H54 (cell line): ENCODE data around the gene ACO1.
A peak's percentile ranks its signal among the peaks of the same experiment; 100 is the strongest.

Experiments used
- DNase-seq: peaks from one replicate; pipeline ENCODE4 v3.0.0; 2011; ENCODE audit warnings: low spot score, mixed read lengths; ENCODE audit not compliant: insufficient read length
- FAIRE-seq: peaks from 3 replicates; lab custom pipeline; 2011; peaks lifted over from hg19 to GRCh38; lab: Jason Lieb, UNC
- POLR2A ChIP-seq: IDR thresholded peaks from 2 replicates; pipeline ENCODE4 v1.6.1; 2011; ENCODE audit warnings: low read depth, mild to moderate bottlenecking, low read length

The ACO1 gene

DNA sequence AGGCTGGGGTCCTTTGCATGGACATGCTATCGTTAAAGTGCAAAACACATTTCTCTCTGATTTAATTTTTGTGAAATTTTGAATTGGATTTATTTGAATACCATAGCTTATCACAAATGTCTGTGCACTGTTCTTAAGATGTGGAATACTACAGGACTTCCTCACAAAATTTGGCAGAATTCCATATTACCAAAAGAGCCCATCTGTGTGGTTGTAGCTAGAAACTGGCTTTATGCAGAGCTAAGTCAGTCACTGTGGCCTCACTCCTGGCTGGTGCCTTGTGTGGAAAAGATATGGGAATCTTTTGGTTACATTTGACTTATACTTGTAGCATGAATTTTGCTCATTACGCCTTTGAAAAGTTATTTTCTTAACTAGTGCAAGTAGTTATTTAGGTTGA is 35.5 kb downstream of the ACO1 start:
- FAIRE-seq = no peak
- no peak for DNase-seq
- no peak for TF ChIP-seq POLR2A

DNA sequence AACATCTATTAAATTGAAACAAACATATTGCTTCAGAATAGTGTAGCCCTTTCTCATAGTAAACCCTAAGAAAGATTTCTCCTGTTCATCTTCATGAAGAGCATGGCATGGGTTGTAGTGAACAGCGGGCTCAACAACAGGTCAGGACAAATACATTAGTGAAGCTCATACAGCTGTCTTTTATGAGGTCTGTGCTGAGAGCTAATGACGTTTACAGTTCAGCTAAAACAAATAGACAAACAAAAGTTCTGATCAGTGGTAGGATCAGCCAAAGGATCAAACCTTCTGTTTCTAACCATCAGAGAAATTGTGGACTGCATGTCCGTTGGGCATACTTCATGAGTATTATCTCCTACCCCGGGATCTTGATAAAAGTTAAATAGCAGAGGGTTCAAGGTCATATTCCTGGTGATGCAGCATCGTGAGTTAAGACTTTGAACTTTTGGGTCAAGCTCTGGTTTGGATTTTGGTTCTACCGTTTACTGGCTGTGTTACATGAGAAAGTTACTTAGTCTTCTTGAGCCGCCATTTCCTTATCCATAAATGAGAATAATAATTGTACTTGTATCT is 37.9 kb downstream of the ACO1 start:
- FAIRE-seq (no peak), DNase-seq (no peak)
- no peak for TF ChIP-seq POLR2A

DNA sequence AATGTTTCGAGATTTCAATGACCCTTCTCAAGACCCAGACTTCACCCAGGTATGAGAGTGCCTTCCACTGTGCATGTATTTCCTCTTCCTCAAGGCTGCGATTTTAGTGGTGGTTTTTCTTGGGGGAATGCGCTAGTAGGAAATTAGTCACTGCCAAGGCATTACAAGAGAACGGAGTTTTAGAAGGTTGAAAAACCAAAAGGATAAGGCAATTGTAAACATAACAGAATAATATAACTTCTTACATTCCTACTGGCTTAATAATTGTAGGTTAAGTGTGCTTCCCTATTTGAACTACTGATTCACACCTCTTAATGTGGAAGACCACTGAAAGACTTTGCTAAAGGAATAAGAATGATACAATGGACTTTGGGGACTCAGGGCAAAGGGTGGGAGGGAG is 38.9 kb downstream of the ACO1 start:
- TF ChIP-seq POLR2A = no peak
- DNase-seq (no peak), FAIRE-seq (no peak)

DNA sequence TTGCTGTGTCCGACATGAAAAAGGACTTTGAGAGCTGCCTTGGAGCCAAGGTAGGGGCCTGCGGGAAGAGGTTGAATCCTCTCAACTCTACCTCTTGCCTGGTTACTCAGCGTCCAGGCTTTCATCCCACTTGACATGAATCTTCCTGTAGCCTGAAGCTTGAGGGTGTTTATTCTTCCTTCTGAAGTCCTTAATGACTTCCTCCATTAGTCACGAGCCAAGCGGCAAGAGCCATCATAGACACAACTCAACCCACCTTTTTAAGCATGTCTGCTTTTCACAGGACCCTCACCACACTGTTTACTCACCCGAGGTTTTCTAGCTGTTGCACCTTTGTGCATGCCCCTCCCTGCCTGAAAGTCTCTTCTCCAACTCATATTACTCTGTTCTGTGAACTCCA is 40.2 kb downstream of the ACO1 start:
- no peak for TF ChIP-seq POLR2A
- FAIRE-seq (no peak), DNase-seq (no peak)

DNA sequence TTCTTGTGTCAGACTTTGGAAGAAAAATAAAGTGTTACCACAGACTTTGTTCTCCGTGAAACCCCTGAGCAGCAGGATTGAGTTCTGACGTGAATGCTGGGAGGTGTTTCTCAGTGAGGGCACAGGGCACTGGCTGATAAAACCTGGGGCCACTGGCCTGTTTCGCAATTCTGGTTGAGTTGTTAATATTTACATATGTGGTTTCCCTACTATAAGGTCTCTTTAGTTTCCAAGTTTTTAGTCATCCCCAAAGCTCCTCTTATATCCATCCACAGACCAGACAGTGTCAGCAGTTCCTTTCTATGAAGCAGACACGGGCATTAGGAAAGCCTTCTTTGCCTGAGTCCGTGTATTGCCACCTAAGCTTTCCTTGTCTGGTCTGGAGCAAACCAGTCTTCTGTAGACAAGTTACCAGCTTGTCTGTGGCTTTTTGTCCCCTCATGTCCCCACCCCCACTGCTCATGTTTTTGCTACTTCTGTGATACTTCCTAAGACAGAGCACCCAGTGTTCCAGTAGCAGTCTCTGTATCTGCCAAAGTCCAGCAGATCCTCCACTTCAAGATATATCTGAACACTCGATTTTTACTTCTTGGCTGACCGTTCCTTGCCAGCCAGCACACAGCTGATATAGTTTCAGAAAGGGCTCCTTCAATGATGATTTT is 42.0 kb downstream of the ACO1 start:
- TF ChIP-seq POLR2A = no peak
- DNase-seq (no peak), FAIRE-seq (no peak)

DNA sequence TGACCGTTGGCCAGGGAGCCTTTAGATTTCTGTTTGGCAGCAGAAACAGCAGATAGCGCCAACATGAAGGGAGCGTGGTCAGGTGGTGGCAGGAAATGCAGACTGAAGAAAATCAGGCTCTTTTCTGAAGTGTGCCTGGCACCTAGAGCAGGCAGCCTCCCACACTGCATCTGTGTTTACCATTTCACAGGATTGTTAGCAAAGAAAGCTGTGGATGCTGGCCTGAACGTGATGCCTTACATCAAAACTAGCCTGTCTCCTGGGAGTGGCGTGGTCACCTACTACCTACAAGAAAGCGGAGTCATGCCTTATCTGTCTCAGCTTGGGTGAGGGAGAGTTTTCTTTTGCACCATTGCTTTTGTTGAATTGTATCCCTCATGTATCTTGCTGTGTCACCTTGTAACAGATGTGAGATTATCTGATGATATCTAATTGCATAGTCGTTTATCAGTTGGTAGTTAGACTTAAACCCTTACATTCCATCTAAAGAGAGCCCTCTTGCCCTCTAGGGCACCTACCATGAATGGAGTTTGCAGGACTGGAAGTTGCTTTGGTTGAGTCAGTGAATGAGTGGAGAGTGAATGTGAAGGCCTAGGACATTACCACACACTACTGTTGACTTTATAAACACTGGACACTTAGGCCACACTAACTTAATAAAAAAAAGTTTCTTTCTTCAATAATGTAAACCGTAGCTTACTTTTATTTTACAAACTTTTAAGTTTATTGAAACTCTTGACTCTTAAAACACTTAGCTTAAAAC is 42.8 kb downstream of the ACO1 start:
- no peak for TF ChIP-seq POLR2A
- no peak for FAIRE-seq
- DNase-seq = no peak

DNA sequence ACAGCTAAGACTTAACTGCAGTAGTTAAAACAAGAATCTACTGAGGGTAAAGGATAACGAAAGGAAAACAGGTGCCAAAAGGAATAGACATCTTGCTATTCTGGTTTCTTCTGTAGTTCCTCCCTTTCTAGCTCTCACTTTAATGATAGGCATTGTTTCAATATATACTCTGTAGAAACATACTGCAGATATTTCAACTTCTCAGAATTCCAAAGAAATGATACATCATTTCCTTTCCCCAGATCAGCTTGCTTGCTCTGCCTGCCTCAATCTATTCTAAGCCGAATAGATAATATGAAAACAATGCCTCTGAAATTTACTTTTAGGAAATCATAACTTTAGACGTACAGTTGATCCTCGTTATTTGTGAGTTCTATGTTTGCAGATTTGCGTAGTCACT is 46.3 kb downstream of the ACO1 start:
- DNase-seq = no peak
- no peak for TF ChIP-seq POLR2A
- FAIRE-seq = peak; percentile 85

DNA sequence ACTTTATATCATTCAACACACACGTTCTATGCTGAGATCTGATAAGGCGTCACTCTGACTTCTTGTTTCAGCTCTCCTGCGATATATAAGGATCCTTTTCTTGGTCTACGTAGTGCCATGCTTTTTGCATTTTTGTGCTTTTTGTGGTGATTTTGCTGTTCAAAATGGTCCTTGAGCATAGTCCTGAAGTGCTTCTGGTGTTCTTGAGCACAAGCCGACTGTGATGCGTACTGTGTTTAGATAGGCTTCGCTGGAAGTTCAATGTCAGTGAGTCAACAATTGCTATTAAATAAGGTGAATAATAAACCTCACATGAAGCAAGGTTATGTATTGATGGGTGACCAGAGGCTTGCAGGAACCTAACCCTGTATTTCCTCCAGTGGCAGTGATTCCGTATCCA is 46.8 kb downstream of the ACO1 start:
- peak; percentile 70 for FAIRE-seq
- no peak for DNase-seq
- no peak for TF ChIP-seq POLR2A

DNA sequence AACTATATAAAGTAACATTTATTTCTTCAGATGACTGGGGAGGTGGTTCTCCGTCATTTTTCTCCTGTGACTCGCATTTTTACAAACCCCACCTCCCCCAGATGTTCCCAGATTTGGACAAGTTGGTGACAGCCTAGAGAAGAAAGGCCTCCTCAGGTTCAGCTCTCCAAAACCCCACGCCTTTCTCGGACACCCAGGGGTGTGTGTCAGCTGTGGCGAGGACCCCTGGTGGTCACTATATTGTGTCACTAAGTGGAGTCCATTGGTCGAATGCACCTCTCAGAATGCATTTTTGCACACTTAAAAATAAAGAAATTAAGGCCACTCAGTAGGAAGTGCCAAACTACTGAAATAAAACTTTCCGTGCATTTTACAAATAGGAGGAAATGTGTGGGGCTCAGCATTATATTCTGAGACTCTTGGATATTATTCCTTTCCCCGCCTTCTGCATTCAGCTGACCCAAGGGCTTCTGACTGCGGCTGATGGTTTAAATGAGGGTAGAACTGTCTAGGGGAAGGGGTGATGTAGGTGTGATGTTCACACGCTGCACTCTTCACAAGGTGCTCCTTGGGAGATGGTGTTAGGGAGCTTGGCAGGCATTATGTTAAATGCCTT is 47.6 kb downstream of the ACO1 start:
- TF ChIP-seq POLR2A = no peak
- DNase-seq (no peak), FAIRE-seq (no peak)

DNA sequence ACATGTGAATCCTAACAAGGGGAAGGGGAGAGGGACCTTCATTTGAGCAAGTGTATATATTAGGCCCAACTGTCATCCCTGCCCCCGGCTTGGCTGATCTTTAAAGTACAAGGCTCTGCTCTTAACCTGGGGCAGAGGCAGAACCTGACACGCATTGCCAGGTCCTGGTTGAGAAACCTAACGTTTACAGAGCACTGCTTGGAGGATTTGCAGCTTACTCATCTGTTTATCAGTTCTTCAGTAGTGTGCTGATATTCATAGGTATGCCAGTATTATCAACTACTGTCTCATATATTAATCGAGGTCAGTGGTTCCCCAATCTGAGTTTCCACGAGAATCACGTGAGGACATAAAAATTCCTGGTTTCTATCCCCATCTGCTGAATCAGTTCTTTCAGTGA is 50.4 kb downstream of the ACO1 start:
- FAIRE-seq = no peak
- TF ChIP-seq POLR2A = no peak
- no peak for DNase-seq

DNA sequence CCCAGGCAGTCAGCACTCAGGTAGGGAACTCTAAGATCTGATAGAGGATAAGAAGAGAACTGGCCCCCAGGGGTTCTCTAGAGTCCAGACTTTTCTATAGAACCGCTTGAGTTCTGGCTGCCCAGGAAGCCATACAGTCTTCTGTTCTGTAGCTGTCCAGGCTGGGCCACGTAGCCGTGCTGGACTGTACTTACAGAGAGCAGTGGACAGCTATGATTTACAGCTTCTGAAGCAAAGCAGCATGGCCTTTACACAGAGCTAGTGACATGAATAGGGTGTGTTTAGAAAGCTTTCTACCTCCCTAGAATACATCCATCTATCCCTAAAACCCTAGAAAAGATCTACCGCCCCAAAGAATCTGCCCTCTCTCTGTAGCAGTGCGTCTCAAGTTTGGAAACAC is 57.2 kb downstream of the ACO1 start:
- TF ChIP-seq POLR2A = no peak
- FAIRE-seq = no peak
- no peak for DNase-seq

DNA sequence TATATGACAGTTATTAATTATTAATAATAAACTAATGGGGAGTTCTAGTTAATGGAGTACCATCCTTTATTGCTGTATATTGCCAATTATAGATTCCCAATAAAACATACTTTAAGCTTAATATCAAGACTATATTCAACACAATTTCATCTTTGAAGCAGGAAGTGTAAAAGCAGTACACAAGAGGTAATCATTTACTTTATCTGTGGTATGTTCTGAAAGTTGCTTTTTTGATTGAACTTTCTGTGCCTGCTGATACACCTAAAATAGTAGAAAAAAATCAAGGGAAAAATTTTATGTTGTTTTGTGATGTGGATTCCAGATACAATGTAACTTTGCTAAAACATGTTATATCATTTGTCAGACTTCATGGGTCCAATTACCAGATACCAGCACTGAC is 58.0 kb downstream of the ACO1 start:
- TF ChIP-seq POLR2A = no peak
- FAIRE-seq = no peak
- DNase-seq = no peak

DNA sequence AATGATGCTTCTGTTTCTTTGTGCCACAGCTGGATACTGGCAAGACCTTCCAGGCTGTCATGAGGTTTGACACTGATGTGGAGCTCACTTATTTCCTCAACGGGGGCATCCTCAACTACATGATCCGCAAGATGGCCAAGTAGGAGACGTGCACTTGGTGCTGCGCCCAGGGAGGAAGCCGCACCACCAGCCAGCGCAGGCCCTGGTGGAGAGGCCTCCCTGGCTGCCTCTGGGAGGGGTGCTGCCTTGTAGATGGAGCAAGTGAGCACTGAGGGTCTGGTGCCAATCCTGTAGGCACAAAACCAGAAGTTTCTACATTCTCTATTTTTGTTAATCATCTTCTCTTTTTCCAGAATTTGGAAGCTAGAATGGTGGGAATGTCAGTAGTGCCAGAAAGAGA is 65.5 kb downstream of the ACO1 start:
- TF ChIP-seq POLR2A = no peak
- FAIRE-seq (no peak), DNase-seq (no peak)

DNA sequence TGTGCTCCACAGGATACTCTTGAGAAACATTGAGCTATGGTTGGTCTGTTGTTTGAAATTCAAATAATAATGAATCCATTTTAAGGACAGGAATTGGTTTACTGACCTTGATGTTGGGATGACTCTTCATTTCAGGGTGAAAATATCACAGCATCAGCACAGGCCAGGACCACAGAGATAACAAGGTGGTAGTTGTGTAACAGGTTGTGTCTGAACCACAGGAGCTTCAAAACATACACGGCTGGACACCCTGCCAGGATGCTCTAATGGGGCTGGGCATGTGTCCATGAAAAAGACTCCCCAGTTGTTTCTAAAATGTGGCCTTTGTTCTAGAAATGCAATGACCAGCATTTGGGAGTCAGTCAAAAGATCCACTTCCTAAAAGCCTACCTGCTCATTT is 69.8 kb downstream of the ACO1 start:
- no peak for TF ChIP-seq POLR2A
- FAIRE-seq = no peak
- no peak for DNase-seq
